ENCODE results near the gene ITSN2.

Gene ITSN2

DNA sequence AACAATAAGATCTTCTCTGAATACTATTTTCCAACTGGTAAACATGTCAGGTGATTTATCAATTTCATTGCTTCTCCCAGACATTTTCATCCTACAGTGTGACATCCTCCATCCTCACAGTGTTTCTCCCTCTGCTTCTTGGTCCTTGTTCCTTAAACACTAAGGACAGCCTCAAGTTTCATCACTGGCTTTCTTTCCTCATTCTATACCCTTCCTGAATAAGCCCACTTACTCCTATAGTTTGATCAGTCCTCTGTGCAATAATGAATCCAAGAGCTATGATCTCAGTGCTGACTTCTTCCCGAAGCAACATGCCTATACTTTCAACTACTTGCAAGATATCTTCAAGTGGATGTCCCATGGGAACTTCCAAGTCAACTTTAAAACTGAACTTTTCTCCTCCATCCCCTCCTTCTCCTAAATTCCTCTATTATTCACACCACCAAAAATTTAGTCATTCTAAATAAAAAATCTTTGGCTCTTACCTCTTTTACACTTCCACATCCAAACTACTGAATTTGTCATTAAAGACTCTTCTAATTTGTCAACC is 97.8 kb downstream of the ITSN2 start:
- no peak for DNase-seq

DNA sequence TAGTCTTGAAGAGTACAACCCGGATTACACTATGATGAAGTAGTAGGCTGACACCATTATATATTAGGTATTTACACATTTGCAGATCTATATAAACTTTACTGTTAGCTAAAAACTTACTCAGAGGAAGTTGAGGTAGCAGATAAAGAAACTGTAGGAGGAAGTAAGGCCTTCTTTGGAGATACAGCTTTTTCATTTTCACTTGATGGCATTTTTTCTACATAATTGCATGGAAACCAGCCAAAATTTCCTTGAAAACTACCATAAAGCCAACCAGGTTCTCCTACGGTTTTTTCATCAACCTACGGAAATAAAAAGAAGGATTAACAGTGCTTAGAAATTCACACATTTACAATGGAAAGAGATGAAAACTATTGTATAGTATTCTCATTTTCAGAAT is 98.9 kb downstream of the ITSN2 start:
- DNase-seq = no peak

DNA sequence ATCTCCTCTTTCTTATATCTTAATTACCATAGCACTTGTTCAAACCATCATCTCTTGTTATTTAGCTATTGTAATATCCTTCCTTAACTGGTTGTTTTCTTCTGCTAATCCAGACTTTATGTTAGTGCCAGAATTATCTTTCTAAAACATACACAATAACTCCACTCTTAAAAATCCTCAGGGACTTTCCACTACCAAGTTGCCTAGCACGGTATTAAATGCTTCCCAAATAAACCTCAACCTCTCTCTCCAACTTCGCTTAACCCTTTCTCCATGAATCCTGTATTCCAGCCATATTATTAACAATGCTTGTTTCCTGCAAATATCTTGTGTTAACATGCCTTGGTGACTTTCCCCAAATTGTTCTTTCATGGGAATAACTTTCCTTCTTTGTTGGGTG is 101.0 kb downstream of the ITSN2 start:
- no peak for DNase-seq

DNA sequence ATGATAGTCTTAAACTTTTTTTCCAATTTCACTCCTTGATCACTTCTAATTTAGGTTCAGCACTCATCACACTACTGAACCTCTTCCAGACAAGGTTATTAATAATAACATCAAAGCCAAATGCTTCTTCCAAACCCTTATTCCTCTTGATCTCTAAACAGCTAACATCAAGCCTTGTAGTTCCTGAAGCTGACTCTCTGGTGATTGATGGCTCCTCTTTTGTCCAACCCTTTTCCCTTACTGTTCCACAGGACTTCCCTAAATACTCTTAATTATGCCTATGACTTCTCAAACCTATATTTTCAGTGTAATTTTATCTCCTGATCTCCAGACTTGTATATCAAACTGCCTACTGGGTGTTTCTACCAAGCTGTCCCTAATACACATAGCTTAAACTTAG is 101.6 kb downstream of the ITSN2 start:
- DNase-seq = no peak

DNA sequence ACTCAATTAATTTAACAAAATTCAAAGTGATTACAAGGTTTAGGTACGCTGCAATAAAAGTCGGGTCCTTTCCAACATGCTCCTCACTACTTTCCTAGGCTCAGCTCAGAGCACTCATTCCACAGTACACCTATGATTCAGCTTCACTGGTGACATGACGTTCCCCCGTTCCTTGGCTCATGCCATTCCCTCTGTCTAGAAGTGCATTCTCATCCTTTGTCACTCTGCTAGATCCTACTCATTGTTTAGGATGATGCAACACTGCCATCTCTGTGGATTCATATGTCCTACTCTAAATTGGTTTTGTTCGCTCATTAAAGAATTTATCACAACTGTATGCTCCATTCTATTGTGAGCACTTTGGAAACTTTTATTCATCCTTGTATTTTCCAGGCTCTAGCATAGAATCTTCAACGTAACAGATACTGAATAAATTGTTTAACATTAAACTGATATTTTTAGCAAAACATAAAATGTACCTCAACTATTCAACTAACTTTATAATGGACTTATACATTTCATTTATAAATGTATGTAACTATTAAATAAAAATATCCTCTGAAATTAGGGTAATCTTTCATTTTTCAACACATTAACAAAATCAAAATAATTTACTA is 106.9 kb downstream of the ITSN2 start:
- no peak for DNase-seq

DNA sequence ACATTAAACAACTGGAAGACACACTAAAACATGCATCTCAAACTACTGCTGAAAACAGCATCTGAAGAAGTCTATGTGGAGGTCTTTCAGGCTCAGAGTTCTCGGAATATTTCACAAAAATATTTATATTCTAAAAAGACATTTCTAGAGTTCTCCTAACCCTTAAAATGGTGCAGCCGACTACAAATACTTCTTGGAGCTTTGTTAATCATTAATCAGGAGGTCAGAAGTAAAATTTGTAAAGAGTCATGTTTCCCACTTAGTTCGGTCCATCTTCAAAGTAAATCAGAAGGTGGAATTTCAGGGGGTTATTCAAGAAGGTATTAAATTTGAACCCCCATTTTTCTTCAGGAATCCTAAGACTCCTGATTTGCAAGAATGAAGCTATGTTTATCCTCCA is 112.7 kb downstream of the ITSN2 start:
- DNase-seq = no peak

DNA sequence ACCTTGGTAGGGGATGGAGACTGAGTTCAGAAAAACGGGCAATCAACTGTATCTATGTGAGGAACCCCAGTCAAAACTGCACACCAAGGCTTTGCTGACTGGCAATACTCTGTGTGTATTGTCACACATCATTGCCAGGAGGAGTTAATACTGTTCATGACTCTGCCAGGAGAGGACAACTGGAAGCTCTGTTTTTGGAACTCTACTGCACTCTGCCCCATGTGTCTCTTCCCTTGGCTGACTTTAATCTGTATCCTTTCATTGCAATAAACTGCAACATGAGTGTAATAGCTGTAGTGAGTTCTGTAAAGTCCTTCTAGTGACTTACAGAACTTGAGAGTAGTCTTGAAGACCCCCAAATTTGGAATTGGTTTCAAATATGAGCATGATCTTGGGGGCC is 113.2 kb downstream of the ITSN2 start:
- no peak for DNase-seq

DNA sequence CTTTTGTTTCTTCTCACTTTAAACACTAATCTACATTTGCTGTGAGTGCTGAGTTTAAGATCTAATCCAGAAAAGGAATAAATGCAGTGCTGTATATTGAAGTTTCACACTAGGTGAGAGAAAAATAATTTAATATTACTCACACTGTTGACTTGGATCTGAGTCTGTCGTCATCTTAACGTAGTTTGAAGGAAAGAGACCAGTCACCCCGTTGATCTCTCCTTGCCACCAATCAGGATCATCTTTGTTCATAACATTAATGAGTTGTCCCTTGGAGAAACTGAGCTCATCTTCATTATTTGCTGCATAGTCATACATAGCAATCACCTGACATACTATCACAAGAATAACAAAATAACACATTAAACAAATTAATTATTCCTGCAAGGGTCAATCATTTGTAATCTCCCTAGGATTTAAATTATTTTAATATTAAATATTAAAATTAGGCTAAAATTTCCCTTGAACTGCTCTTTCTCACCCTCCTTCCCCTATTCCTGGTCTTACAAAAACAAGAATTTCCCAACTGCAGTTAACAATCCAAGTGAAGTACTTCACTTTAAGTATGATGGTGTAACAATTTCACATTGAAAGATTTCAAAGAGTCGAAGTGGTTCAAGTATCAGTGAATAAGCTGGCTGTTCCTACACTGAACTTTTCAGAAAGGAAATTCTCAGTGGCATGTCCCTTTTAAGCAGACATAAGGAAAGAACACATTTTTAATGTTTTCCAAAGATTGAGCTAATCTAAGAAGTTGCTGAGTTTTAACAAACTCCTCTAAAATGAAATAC is 114.2 kb downstream of the ITSN2 start:
- DNase-seq = no peak

DNA sequence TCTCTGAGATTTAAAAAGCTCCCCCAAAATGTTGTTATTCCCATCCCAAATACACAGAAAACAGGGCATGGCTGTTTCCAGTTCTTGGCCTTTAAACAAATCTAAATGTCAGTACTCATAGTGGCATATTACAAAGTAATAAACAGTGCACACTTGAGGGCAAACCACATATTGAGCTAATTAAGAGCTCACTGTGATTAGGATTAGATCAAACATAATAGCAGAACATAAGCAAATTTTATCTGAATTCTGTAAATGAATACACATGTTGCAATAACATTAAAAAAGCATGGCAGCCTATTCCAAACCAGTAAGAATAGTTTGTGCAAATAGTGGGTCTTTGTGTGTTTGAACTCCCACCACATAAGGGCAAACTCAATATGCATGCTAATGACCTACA is 118.8 kb downstream of the ITSN2 start:
- no peak for DNase-seq

DNA sequence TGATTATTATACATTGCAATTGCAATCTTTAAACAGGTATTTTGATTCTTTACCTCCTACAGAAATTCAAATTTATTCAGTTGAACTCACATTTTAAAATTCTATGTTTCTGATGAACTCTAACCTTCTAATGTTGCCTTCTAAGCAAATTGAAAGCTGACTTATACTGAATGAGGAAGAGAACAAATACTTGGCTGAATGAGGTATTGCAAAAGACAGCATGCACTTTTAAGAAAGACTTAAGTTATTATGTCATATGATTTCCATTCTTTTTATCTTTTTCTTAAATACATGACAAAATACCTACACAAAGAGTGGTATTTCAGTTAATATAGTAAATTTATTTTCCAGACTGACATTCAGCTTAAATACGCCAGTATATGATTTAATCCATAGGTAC is 120.8 kb downstream of the ITSN2 start:
- no peak for DNase-seq

DNA sequence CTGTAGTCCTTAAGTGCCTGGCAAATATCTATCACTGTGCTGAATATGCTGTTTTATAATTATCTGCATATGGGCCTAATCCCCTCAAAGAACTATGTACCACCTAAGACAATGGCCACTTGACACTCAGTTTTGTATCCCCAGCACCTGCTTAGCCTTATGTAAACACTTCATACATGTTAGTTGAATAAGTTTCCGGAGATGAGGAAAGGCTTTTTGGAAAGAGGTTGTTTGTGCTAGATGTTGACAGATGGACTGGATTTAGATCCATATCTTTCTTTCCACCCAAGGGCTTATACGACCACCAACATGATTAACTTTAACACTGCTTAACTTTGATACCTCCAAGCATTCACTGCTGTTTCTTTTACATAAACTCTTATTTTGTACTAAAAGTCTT is 122.2 kb downstream of the ITSN2 start:
- DNase-seq = no peak

DNA sequence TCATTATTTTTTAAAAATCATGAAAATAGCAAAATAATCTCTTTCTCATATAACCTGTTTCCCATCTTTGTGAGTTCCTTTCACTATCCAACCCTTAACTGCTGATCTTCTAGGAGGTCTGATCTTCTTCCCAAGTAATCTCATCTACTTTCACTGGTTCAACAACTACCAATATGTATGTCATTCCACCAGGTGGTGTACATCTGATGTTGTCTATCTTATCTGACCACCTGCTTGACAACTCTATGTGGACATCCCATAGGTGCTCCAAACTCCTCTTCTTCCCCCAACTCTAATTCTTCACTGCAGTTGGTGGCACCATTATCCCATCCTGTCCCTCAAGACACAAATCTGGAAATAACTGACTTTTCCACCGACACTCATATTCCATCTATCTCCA is 123.0 kb downstream of the ITSN2 start:
- no peak for DNase-seq

DNA sequence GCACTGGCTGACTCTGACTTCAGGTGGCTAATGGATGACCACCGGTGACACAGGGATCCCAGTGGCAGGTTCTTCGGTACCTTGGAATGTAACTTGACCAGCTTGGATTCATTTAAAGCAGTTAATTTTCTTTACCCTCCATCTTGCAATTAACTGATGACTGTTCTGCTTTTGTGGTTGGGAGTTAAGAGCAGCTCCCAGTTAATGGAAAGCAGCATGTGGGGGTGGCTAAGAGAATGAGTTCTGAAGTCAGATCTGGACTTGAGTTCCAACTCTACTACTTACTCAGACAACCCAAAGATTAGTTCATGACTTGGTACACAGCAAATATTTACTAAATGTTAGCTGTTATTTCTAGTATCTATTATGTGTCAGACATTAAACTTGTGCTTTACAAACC is 127.0 kb downstream of the ITSN2 start:
- DNase-seq = no peak

DNA sequence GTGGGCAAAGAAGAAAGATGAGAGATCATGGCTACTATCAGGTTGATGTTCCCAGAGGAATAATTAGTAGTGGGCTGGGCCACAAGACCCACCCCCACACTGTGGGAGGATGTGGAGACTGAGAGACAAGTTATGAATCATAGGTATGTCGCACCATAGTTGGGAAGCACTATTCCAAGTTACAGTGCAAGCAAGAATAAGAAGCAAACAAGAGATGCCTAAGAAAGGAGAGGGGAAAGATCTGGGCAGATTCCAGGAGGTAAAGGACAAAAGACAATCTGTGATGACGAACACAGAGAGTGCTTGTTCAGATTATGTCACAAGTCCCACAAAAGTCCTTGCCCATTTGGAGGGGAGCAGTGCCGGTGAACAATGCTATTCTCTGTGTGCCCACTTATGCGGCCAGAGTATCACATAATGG is 128.9 kb downstream of the ITSN2 start:
- no peak for DNase-seq

DNA sequence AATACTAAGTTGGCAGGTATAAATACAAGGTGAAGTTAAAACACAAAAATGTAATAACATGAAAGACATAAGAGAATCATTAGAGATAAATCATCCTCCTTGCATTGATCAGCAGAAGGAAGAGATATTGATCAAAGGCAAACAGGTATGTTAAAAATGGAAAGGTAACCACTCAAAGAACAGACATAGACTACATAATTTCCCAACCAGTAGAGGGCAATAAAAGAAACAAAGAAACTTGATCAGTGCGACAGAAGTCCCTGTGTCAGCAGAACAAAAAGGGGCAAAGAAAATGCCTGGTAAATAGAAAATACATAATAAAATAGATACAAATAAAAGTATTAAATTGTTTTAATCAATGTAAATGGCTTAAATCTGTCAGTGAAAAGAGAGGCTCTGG is 131.9 kb downstream of the ITSN2 start:
- DNase-seq = no peak

DNA sequence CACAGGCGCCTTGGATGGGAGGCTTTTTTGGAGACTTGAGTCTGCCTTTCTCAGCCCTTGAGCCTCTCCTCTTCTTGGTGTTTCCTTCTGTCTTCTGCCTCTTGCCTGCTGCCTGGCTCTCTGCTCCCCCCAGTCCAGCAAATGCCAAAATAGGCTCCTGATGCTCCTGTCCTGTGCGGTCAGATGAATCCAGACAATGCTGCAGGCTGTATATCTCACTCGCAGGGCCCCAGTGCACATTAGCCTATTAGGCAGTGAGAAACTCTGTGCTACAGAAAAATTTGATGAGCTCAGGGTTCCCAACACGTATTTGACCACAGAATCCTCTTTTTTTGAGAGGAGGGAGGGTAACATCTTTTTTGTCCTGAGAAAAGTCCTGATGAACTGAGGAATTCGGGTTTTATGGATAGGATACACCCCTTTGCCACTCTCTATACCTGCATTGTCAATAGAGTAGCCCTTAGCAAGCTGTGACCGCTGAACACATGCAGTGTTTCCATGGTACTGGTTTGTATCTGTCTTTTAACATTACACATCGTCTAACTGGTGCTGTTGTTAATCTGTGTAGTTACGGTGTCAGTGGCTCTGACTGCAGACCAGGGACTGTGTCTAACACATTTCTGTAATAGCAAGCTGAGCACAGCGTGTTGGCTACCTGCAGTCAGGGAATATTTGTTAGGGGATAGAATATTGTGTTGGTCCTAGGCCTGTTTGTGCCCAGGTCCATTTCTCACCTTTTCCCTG is 134.7 kb downstream of the ITSN2 start:
- no peak for DNase-seq

DNA sequence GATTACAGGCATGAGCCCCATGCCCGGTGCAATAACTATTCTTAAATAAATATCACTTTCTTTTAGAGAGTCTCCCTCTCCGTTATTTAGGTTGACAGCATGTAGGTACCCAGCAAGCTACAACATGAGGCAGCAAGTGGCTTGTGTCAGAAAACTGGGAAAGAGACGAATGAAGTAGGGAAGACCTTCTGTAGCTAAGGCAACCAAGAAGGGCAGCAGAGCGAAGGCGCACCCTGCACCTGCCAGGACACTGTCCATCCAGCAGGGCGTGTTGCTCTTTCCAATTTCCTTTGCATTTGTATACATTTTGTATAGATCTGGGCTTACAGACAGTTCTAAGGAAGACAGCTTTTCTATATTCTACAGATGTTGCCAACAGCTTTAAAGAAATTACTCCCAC is 137.4 kb downstream of the ITSN2 start:
- DNase-seq = no peak

DNA sequence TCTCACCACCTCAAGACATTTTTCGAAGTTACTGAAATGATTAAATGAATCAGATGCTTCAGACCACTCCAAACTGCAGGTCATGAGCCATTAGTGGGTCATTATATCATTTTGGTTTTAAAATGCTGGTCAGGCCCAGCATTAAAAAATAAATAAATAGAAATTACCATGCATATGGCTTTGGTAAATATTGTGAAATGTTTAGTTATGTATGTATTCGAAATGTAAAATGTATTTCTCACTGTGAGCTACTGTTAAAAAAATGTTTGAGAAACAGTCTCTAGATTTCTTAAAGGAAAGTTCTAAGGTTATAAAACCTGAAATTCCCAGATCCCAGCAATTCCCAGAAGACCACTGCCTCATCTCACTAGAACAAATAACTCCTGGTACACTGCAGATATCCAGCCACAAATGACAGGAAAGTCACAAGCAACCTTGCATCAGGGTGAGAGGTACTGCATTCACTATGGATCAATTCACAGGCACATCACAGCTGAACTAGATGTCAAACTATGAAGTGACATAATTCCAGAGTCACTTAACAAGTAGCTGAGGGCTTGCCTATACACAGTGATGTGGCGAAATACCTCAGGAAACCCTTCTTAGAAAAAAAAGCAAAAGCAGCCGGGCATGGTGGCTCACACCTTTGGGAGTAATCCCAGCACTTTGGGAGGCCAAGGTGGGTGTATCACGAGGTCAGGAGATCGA is 138.8 kb downstream of the ITSN2 start:
- DNase-seq = no peak

DNA sequence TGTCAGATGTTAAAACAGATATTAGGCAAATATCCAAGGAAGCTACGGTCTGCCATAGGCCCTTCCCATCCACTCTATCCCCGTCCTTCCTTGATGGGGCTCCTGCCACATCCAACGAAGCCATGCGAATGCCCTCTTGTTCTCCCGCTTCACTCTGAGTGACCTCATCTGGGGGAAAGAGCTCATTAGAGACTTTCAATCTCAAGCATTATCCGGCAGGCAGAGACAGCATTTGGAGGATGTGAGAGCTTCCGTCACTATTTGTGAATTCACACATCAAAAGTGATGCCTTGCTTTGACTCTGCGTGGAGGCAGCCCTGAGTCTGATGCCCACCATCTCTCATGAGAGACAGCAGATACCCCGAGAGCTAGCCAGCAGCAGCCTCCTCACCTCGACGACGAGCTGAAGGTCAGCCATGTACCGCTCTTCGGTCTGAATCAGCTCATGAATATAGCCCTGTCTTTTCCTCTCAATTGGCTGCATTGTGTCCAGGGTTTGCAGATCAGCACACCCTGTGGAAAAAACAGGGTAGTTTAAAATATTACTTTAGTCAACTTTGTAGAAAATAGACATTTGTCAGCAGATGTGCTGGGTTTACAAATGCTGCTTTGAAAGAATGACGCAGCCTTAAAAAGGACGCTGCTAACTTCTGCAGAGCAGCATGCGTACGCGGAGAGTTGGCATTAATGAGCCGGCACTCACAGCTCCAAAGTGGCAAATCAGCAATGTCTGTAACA is 139.6 kb downstream of the ITSN2 start:
- DNase-seq = no peak

DNA sequence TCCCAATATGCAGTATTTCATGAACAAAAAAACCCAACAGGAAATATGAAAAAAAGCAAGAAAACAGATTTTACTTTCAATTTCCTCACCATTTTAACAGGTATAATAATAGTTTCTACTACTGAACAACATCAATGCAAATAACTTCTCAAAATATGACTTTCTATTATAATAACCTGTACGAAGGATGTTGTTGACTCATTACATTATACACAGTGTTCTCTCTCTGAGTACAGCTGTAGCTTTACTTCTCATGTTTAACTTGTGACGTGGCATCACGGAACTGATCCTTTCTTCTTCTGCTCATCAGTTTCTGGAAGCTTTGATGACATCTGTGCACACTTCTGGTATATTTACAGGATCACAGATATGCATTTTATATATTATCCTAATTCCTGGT is 145.5 kb downstream of the ITSN2 start:
- DNase-seq = no peak

DNA sequence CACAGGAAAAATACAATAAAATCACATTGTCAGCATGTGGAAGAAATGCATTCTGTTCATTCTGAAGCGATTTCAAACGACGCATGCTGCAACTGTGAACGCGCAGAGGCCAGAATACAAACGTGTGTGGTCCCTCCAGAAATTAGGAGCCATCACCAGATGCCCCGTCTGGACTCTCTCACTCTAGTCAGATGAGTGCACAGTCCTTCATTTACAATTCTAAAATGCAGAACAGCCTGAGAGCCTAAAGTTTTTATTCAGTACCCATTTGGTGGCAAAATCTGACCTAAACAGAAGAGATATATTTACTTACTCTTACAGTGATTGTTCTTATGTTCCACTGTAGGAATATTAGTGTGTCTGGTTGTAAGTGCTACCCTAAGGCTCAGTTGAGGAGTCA is 148.9 kb downstream of the ITSN2 start:
- DNase-seq = no peak

DNA sequence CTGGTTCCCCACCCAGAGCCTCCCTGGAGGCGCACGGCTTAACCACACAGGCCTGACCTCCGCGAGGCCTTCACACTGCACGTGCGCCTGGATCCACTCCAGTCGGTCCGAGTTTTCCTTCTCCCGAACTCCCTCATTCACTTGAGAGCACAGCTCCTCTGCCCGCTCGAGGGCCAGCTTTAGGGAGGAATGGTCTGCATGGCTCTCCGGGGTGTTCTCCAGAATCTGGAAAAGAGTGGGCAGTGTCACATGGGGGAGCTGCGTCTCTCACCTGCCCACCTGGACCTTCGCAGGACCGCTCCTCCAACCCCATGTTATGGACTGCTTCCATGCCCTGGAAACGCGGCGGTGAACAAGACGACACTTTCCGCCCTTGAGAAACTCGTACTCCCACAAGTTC is 149.6 kb downstream of the ITSN2 start:
- DNase-seq = no peak

DNA sequence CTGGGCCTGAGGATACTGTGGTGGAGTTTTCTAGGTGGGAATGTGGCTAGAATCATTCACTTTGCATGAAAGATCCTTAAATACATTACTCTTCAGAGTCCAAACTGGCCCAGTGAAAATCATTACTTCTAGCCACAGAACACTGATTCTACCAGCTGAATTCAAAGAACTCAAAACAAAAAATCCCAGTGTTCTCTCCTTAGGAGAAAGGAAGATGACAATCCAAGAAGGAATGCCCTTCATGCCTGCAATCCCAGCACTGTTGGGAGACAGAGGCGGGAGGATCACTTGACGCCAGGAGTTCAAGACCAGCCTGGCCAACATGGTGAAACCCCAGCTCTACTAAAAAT is 150.3 kb downstream of the ITSN2 start:
- DNase-seq = no peak

Data from NK-92 treated with Interleukin-12 subunit alpha and Interleukin-12 subunit beta, amount 100 ng/mL, for 24 hours (cell line).